HFF-Myc (cell line): ENCODE measurements around the gene ECEL1.
"Not testable (repeated sequence)": the region's sequence is repeated elsewhere in the genome, so short reads cannot be mapped to it uniquely, and the experiment has no call there.

Experiments used
- DNase-seq: peaks from one replicate; pipeline ENCODE4 v3.0.0-alpha.2; 2011; ENCODE audit warnings: low read depth; ENCODE audit errors: extremely low read depth
- H3K4me3 ChIP-seq: replicated peaks from 2 replicates; pipeline ENCODE4 v1.5.1; 2011; ENCODE audit warnings: low read depth, mild to moderate bottlenecking, control low read depth, low read length
- CTCF ChIP-seq: IDR thresholded peaks from 2 replicates; pipeline ENCODE4 v1.5.1; 2012; ENCODE audit warnings: mild to moderate bottlenecking, low read depth, low read length, control low read depth; ENCODE audit errors: missing control alignments

The ECEL1 gene

GRCh38 chr2:232454630-232455029 is 33.0 kb downstream of the ECEL1 start:
- H3K4me3 ChIP-seq, result no peak overlapping the region
- DNase-seq, result no peak
- TF ChIP-seq CTCF, result no peak

GRCh38 chr2:232451645-232452044 is 36.0 kb downstream of the ECEL1 start:
- not testable (repeated sequence) for DNase-seq

DNA sequence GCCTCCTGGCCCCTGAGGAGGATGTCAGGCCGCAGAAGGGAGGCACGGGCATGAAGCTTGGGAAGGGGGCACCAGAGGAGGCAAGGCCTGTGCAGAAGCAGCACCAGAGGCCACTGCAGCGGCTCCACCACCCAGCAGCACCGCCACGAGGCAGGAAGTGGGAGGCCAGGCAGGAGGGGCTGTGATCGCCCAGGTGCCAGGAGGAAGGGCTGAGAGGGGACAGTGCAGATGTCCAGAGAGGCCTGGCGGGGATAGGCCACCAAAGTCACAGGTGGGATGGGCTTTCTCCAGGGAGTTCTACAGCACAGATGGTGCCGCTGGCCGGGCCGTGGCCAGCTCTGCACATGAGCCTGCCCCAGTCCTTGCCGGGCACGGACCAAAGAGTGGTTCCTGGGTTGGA is 37.7 kb downstream of the ECEL1 start:
- TF ChIP-seq CTCF, result no peak
- H3K4me3 ChIP-seq, result no peak overlapping the region
- no peak for DNase-seq

More at GRCh38 chr2:232451645-232452044, 36.0 kb downstream of the ECEL1 start:
- not testable (repeated sequence) for H3K4me3 ChIP-seq

DNA sequence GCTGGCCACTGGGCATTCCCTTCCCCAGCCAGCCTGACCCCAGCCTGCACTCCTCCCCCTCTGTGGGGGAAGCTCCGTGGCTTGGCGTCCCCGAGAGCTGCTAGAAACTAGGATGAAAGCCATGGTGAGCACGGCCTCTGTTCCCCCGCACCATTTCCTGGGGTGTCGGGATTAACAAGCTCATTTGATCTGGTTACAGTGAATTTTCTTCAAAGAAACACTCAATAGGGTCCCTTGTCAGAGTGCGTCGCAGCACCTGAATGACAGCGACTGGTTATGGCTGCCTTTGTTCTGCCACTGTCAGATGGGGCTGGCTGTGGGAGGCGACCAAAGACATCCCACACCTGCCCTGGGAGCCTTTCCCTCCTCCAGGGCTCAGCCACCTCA is 39.3 kb downstream of the ECEL1 start:
- no peak for TF ChIP-seq CTCF
- no peak for DNase-seq
- H3K4me3 ChIP-seq, result no peak overlapping the region

DNA sequence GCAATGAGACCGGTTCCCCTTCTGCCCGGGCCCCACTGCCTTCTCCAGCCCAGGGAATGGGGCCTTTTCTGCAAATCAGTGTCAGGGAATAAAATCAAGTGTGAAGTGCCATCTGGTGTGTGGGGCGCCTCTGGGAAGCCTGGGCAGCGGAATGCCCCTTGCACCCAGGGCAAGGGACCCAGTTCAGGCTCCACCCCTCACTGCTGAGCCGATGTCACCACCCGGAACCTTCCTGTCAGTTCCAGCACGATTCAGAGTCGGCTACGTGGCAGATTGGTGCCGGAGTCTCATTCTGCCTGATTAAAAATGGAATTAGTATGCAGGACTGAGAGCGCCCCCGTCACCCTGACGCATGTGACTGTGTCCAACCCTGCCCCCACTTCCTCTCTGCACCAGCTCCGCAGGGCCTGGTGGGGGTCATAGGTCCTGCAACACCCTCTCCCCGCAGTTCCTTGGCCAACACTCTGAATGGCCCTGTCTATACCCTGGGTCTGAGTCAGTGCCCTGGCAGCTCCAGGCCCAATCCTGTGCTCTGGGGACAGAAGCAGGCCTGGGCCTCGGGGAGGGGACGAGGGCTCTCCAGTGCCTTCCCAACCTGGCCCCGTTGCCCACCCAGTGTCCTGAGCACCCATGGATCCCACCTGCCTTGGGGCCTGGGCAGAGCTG is 39.9 kb downstream of the ECEL1 start:
- H3K4me3 ChIP-seq, result no peak overlapping the region
- no peak for DNase-seq
- TF ChIP-seq CTCF, result no peak

GRCh38 chr2:232447091-232447620 is 40.5 kb downstream of the ECEL1 start:
- no peak overlapping the region for H3K4me3 ChIP-seq
- TF ChIP-seq CTCF, result no peak
- DNase-seq, result no peak

DNA sequence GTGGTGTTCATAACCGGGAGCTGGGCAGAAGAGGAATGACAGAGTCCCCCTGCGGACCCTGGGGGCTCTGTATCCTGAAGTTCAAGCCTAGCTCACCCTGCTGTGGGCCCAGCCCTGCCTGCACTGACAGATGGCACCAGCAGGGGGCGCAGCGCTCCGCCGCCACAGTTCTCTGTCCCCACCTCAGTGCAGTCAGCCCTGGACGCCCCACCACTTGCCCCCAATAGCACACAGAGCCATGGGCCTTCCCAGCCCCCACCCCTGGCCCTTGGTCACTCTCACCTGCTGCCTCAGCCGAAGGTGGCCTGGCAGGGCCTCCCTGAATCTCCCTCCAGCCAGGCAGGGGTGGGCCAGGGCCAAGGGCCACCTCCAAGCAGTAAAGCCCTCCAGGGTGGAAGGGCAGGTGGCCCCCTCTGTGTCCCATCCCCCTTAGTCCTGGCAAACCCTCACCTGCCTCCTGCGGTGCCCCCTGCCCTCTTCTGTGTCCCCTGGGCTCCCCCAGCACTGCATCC is 41.3 kb downstream of the ECEL1 start:
- not testable (repeated sequence) for H3K4me3 ChIP-seq, DNase-seq
- TF ChIP-seq CTCF, result peak; percentile 38

DNA sequence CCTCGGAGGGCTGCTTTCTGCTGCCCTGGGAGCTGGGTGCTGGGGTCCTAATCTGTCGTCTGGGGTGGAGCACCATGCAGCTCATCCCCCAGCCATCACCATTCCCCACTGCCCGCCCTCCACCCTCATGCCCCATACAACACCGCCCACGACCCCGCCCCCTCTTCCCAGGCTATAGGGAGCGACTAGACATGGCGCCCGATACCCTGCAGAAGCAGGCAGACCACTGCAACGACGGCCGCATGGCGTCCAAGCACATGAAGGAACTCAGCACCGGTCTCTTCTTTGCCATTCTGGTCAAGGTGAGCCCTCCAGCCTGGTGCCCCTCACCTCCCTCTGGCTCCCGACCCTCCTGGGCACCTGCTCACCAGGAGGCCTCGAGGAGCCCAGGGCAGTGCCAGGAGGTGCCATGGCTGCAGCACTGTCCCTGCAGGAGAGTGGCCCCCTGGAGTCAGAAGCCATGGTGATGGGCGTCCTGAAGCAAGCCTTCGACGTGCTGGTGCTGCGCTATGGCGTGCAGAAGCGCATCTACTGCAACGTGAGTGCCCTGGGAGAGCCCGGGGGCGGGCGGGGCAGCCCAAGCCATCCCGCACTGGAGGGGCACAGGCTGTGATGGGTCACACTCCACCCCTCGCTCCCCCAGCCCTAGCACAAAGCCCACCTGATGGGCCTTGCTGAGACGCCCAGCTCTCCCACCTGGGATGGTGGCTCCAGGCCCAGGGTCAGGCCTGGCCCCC is 42.3 kb downstream of the ECEL1 start:
- not testable (repeated sequence) for H3K4me3 ChIP-seq, DNase-seq
